Measurements from ENCODE around the gene LILRA1. TPM values are rescaled to one million over a fixed set of nuclear protein-coding genes. Genes with fewer than 3 reads are reported as not detected.
"Not testable (repeated sequence)": the region's sequence is repeated elsewhere in the genome, so short reads cannot be mapped to it uniquely, and the experiment has no call there.

Gene LILRA1
- total RNA-seq, 1 donor from 2014 or later, result 0.22 TPM

DNA sequence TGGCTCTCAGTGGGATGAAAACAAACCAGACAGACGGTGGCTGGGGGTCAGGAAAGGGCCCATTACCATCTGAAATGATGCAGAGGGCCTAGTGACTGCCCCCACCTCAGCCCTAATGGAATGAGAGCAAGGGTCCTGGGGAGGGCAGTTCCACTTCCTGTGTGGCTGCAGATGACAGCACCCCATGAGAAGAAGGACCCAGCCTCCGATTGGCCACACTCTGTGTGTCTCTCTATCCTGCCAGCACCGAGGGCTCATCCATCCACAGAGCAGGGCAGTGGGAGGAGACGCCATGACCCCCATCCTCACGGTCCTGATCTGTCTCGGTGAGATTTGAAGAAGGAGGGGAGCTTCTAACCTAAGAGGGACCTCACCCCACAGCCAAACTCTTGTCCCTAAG lies 37.4 kb downstream of the LILRA1 start:
- no peak for DNase-seq
- H3K4me1 ChIP-seq, result no peaks in the 10 kb centered on the region
- intact Hi-C loops (cut with micrococcal nuclease), result no loop called here
- TF ChIP-seq CTCF (IDR thresholded peaks at IDR 0.05; ENCODE audit: borderline replicate concordance), result no peak
- H3K27ac ChIP-seq (replicated peaks), result no peak overlapping the region
- H3K9me3 ChIP-seq (replicated peaks), result no peaks in the 10 kb centered on the region
- peaks cover 85% of the 10 kb centered on the region for H3K27me3 ChIP-seq (ENCODE audit: low read depth)
- H3K36me3 ChIP-seq, result no peaks in the 10 kb centered on the region
- H3K4me3 ChIP-seq, result no peak overlapping the region

DNA sequence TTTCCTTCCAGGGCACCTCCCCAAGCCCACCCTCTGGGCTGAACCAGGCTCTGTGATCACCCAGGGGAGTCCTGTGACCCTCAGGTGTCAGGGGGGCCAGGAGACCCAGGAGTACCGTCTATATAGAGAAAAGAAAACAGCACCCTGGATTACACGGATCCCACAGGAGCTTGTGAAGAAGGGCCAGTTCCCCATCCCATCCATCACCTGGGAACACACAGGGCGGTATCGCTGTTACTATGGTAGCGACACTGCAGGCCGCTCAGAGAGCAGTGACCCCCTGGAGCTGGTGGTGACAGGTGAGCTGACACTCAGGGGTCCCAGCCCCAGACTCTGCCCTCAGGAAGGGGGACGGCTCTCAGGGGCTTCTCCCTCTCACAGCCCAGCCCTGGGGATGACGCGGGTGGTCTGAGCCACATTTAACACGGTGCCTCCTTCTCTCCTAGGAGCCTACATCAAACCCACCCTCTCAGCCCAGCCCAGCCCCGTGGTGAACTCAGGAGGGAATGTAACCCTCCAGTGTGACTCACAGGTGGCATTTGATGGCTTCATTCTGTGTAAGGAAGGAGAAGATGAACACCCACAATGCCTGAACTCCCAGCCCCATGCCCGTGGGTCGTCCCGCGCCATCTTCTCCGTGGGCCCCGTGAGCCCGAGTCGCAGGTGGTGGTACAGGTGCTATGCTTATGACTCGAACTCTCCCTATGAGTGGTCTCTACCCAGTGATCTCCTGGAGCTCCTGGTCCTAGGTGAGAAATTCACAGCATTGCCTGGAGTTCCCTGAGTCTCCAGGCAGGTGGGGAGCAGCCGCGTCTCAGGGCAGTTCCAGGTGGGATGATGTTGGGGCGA lies 38.3 kb downstream of the LILRA1 start:
- H3K36me3 ChIP-seq; H3K4me1 ChIP-seq; H3K27ac ChIP-seq (replicated peaks); H3K9me3 ChIP-seq (replicated peaks); intact Hi-C loops (cut with micrococcal nuclease); DNase-seq; H3K4me3 ChIP-seq: not testable (repeated sequence)
- peaks cover 85% of the 10 kb centered on the region for H3K27me3 ChIP-seq (ENCODE audit: low read depth)

DNA sequence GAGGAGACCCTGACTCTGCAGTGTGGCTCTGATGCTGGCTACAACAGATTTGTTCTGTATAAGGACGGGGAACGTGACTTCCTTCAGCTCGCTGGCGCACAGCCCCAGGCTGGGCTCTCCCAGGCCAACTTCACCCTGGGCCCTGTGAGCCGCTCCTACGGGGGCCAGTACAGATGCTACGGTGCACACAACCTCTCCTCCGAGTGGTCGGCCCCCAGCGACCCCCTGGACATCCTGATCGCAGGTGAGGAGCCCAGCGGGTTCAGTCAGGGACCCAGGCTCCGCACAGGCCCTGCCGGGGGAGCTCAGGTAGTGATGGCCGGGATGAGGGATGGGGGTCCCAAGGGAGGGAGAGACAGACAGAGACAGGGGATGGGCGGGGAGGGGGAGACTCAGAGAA lies 39.1 kb downstream of the LILRA1 start:
- H3K27ac ChIP-seq (replicated peaks); H3K36me3 ChIP-seq; intact Hi-C loops (cut with micrococcal nuclease); H3K9me3 ChIP-seq (replicated peaks); H3K4me3 ChIP-seq; H3K4me1 ChIP-seq; DNase-seq: not testable (repeated sequence)
- H3K27me3 ChIP-seq (ENCODE audit: low read depth), result peaks cover 83% of the 10 kb centered on the region

- no peak for TF ChIP-seq CTCF (IDR thresholded peaks at IDR 0.05; ENCODE audit: borderline replicate concordance)
- Histone ChIP-seq H3K9me3 (replicated peaks) (no peaks in the 10 kb centered on the region), H3K36me3 (no peaks in the 10 kb centered on the region), H3K4me1 (no peaks in the 10 kb centered on the region), H3K27ac (replicated peaks) (no peak overlapping the region), H3K27me3 (ENCODE audit: low read depth) (peaks cover 75% of the 10 kb centered on the region), H3K4me3 (no peak overlapping the region)
- DNase-seq, result no peak
- intact Hi-C loops (cut with micrococcal nuclease), result no loop called here
Observed at GRCh38 chr19:54633401-54633800, 40.0 kb downstream of the LILRA1 start.

GRCh38 chr19:54636081-54636480 lies 42.6 kb downstream of the LILRA1 start:
- DNase-seq; H3K9me3 ChIP-seq (replicated peaks); H3K4me1 ChIP-seq; H3K27ac ChIP-seq (replicated peaks); intact Hi-C loops (cut with micrococcal nuclease); H3K4me3 ChIP-seq; H3K36me3 ChIP-seq: not testable (repeated sequence)
- H3K27me3 ChIP-seq (ENCODE audit: low read depth), result peaks cover 59% of the 10 kb centered on the region

DNA sequence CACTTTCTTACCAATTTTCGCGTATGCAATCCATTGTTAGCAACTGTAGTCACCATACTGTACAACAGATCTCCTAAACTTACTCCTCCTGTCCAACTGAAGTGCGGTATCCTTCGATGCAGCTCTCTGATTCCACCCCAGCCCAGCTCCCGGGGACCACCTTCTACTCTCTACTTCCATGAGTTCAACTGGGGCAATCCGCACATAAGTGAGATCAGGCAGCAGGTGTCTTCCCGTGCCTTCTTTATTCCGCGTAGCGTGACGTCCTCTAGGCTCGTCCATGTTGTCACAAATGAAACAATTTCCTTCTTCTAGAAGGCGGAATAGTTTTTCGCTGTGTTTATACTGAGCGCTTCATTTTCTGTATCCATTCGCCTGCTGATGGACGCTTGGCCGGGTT lies 45.3 kb downstream of the LILRA1 start:
- no peak for TF ChIP-seq CTCF (IDR thresholded peaks at IDR 0.05; ENCODE audit: borderline replicate concordance)
- Histone ChIP-seq H3K36me3 (no peaks in the 10 kb centered on the region), H3K27ac (replicated peaks) (no peak overlapping the region), H3K4me1 (no peaks in the 10 kb centered on the region), H3K4me3 (no peak overlapping the region), H3K27me3 (ENCODE audit: low read depth) (peaks cover 54% of the 10 kb centered on the region), H3K9me3 (replicated peaks) (no peaks in the 10 kb centered on the region)
- intact Hi-C loops (cut with micrococcal nuclease), result no loop called here
- DNase-seq, result no peak

- H3K9me3 ChIP-seq (replicated peaks); DNase-seq; intact Hi-C loops (cut with micrococcal nuclease); H3K36me3 ChIP-seq; H3K4me1 ChIP-seq; H3K27ac ChIP-seq (replicated peaks); H3K4me3 ChIP-seq: not testable (repeated sequence)
- H3K27me3 ChIP-seq (ENCODE audit: low read depth), result peaks cover 34% of the 10 kb centered on the region
Observed at GRCh38 chr19:54642953-54643352, 49.5 kb downstream of the LILRA1 start.

GRCh38 chr19:54643583-54643982 lies 50.2 kb downstream of the LILRA1 start:
- H3K4me3 ChIP-seq; intact Hi-C loops (cut with micrococcal nuclease); H3K9me3 ChIP-seq (replicated peaks); H3K4me1 ChIP-seq; H3K36me3 ChIP-seq; DNase-seq: not testable (repeated sequence)
- Histone ChIP-seq H3K27ac (replicated peaks) (peak overlapping the region; percentile 30), H3K27me3 (ENCODE audit: low read depth) (peaks cover 39% of the 10 kb centered on the region)
